Measurements from ENCODE around the gene LYSMD1. TPM values are rescaled to one million over a fixed set of nuclear protein-coding genes. Genes with fewer than 3 reads are reported as not detected.

The LYSMD1 gene
- total RNA-seq, 1 donor from 2014 or later = 21.1 TPM

DNA sequence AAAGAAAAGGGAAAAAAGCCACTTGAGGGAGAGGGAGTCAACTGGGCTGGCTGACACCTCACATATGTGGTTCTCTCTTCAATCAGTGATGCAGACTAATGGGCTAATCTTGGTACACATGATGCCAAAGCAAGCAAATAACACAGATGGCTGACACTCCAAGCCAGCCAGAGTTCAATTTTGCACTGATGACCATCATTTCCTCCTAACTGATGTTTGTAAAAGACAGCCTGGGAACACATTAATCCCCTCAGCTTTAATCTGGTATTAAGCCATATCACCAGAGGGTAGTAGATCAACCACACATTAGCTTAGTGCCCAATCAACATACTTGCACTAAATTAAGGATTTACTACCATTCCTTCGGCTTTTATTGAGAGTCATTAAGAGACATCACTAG lies 21.5 kb upstream of the LYSMD1 start:
- DNase-seq (ENCODE audit: extremely low spot score in 2 of 2) = no peak
- intact Hi-C loops (cut with DNase I) = no loop called here
- Histone ChIP-seq H3K4me3 (no peak overlapping the region), H3K36me3 (peaks cover 5 to 37% of the 10 kb centered on the region in 2 donors), H3K9me3 (no peaks in the 10 kb centered on the region), H3K27ac (peak overlapping the region; percentile 30), H3K27me3 (no peaks in the 10 kb centered on the region), H3K4me1 (peaks cover 37% of the 10 kb centered on the region)
- TF ChIP-seq POLR2A (IDR thresholded peaks at IDR 0.05) (no peak), POLR2AphosphoS5 (IDR thresholded peaks at IDR 0.05; ENCODE audit: insufficient read depth in 1 of 2, low read depth in 1 of 2) (no peak)
- TF ChIP-seq, protein P1, sequence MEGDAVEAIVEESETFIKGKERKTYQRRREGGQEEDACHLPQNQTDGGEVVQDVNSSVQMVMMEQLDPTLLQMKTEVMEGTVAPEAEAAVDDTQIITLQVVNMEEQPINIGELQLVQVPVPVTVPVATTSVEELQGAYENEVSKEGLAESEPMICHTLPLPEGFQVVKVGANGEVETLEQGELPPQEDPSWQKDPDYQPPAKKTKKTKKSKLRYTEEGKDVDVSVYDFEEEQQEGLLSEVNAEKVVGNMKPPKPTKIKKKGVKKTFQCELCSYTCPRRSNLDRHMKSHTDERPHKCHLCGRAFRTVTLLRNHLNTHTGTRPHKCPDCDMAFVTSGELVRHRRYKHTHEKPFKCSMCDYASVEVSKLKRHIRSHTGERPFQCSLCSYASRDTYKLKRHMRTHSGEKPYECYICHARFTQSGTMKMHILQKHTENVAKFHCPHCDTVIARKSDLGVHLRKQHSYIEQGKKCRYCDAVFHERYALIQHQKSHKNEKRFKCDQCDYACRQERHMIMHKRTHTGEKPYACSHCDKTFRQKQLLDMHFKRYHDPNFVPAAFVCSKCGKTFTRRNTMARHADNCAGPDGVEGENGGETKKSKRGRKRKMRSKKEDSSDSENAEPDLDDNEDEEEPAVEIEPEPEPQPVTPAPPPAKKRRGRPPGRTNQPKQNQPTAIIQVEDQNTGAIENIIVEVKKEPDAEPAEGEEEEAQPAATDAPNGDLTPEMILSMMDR (IDR thresholded peaks at IDR 0.05) = no peak

DNA sequence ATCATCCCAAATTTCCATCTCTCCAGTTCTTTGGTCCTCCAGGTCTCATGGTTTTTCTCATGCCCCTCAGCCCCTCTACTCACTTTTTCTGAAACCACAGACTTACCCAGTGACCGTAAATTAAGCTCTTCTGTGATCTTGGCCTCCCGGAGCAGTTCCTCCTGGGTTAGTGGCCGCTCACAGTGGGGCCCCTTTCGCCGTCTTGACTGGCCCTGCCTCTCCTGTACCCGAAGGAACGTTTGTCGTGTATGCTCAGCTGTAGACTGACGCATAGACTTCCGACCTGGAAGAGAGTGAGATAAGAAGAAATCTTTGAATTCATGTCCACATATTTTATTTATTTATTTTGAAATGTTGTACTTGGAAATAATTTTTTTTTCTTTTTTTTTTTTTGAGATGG lies 18.5 kb upstream of the LYSMD1 start:
- H3K27me3 ChIP-seq = no peaks in the 10 kb centered on the region
- H3K27ac ChIP-seq = no peak overlapping the region
- H3K9me3 ChIP-seq = no peaks in the 10 kb centered on the region
- intact Hi-C loops (cut with DNase I) = no loop called here
- TF ChIP-seq POLR2A (IDR thresholded peaks at IDR 0.05) = no peak
- no peak for TF ChIP-seq POLR2AphosphoS5 (IDR thresholded peaks at IDR 0.05; ENCODE audit: insufficient read depth in 1 of 2, low read depth in 1 of 2)
- TF ChIP-seq, protein P1 (IDR thresholded peaks at IDR 0.05) = no peak
- H3K4me3 ChIP-seq = no peak overlapping the region
- no peak for DNase-seq (ENCODE audit: extremely low spot score in 2 of 2)
- peaks cover 8 to 67% of the 10 kb centered on the region in 2 donors for H3K36me3 ChIP-seq
- peaks cover 27% of the 10 kb centered on the region for H3K4me1 ChIP-seq

DNA sequence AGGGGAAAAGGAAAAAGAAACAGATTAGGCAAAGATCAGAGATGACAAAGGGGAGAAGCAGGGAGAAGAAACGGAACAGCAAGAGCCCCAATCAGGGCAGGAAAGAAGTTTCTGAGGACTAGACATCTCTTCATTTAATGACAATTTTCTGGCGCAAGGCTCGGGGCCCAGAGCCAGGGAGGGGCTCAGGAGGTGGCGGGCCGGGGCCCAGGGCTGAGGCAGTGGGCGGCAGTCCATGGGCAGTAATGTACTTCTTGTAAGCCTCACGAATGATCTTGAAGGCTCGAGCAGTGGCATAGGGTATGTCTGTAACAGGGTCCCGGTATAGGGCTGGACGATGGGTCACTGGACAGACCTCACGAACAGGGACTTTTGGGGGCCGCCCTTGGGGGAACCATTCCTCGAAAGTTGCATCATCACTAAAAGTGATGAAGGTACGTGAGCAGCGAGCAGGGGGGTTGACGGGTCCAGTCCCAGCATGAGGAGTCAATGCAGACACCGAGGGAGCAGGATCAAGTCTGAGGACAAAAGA lies 10.9 kb upstream of the LYSMD1 start:
- no peaks in the 10 kb centered on the region for H3K9me3 ChIP-seq
- peaks cover 0 to 65% of the 10 kb centered on the region in 2 donors for H3K36me3 ChIP-seq
- no peak for TF ChIP-seq POLR2A (IDR thresholded peaks at IDR 0.05)
- TF ChIP-seq, protein P1 (IDR thresholded peaks at IDR 0.05) = no peak
- TF ChIP-seq POLR2AphosphoS5 (IDR thresholded peaks at IDR 0.05; ENCODE audit: insufficient read depth in 1 of 2, low read depth in 1 of 2) = no peak
- H3K27me3 ChIP-seq = no peaks in the 10 kb centered on the region
- H3K27ac ChIP-seq = no peak overlapping the region
- no peak for DNase-seq (ENCODE audit: extremely low spot score in 2 of 2)
- intact Hi-C loops (cut with DNase I) = no loop called here
- no peak overlapping the region for H3K4me3 ChIP-seq
- no peaks in the 10 kb centered on the region for H3K4me1 ChIP-seq

DNA sequence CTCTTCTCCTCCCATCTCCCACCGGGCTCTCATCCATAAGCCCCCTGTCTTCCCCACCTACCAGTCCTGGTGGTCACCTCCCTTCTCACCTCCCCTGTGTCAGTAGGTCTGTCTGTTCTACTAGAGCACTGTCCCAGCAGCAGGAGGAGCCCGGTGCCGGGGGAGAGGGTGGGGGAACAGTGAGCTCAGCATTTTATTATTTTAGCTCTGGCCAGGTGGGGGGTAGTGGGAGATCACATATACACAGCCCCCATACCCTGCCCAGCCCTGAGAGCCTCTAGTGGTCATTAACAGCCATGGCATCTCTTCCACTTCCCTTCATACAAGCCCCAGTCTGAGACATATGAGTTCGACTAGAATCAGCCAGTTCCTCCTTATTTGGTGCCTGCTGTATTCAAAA lies 10.2 kb upstream of the LYSMD1 start, which contains the start of gene TMOD4:
Gene TMOD4, minus strand, starts transcription at position 119 of the 400 bp plus-strand sequence. CDS start 1,106 bp downstream, outside the sequence.
- no peak within 1 kb of the TSS for H3K4me3 ChIP-seq
- TF ChIP-seq, protein P1 (IDR thresholded peaks at IDR 0.05) = no peak
- TF ChIP-seq POLR2AphosphoS5 (IDR thresholded peaks at IDR 0.05; ENCODE audit: insufficient read depth in 1 of 2, low read depth in 1 of 2) (no peak), POLR2A (IDR thresholded peaks at IDR 0.05) (no peak)
- no peaks in the 10 kb centered on the region for H3K27me3 ChIP-seq
- no peak for DNase-seq (ENCODE audit: extremely low spot score in 2 of 2)
- intact Hi-C loops (cut with DNase I) = no loop called here
- H3K9me3 ChIP-seq = no peaks in the 10 kb centered on the region
- H3K27ac ChIP-seq = no peak within 1 kb of the TSS
- H3K4me1 ChIP-seq = no peaks in the 10 kb centered on the region
- H3K36me3 ChIP-seq = peaks cover 0 to 61% of the 10 kb centered on the region in 2 donors

DNA sequence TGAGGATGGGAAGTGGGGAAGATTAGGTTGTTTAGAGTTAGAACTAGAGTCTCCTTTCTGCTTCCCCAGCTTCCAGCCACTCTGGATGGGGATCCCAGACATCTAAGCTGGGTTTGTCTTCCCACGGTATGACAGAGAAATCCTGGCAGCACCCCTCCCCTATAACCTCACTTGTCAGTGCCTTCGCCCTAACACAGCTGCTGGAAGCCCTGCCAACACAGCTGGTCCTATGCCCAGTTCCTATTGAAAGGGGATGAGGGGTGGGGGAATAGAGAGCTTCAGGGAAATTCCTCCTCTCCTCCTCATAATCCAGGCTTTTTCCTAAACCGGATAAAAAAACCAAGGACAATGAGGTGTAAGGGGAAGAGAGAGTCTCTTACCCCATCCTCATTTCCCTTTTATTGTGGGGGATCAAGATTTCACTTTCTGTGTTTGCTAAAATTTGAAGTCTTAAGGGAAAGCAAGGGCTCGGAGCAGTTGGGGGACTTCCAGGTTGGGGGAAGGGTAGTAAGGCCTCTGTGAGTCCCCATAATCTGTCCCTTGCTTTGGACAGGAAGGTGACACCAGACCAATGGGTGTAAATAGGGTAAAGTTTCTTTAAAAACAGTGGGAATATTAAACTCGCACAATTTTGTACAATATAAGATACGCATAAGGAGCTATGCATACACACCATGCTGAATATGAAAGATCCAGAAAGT lies 9.5 kb upstream of the LYSMD1 start:
- Histone ChIP-seq H3K4me3 (no peak overlapping the region), H3K9me3 (no peaks in the 10 kb centered on the region), H3K36me3 (peaks cover 0 to 61% of the 10 kb centered on the region in 2 donors), H3K27me3 (no peaks in the 10 kb centered on the region), H3K4me1 (no peaks in the 10 kb centered on the region), H3K27ac (no peak overlapping the region)
- intact Hi-C loops (cut with DNase I) = no loop called here
- TF ChIP-seq POLR2AphosphoS5 (IDR thresholded peaks at IDR 0.05; ENCODE audit: insufficient read depth in 1 of 2, low read depth in 1 of 2) (no peak), POLR2A (IDR thresholded peaks at IDR 0.05) (no peak)
- TF ChIP-seq, protein P1 (IDR thresholded peaks at IDR 0.05) = no peak
- DNase-seq (ENCODE audit: extremely low spot score in 2 of 2) = no peak
